AG09319 (cell line): ENCODE measurements around the gene CFAP43.

Experiments
- DNase-seq: peaks from one replicate; pipeline ENCODE4 v3.0.0-alpha.2; 2010; ENCODE audit warnings: low read depth; ENCODE audit errors: extremely low read depth
- CTCF ChIP-seq: IDR thresholded peaks from 2 replicates; pipeline ENCODE4 v1.5.1; 2011; ENCODE audit warnings: low read depth, mild to moderate bottlenecking, inconsistent platforms, low read length, moderate library complexity

Gene CFAP43

GRCh38 chr10:104099941-104100340 is 132.2 kb downstream of the CFAP43 start:
- no peak for TF ChIP-seq CTCF
- no peak for DNase-seq

GRCh38 chr10:104099269-104099668 is 132.9 kb downstream of the CFAP43 start:
- TF ChIP-seq CTCF = no peak
- DNase-seq = no peak

- no peak for TF ChIP-seq CTCF
- DNase-seq = no peak
Observed at GRCh38 chr10:104098358-104098925, 133.7 kb downstream of the CFAP43 start.

DNA sequence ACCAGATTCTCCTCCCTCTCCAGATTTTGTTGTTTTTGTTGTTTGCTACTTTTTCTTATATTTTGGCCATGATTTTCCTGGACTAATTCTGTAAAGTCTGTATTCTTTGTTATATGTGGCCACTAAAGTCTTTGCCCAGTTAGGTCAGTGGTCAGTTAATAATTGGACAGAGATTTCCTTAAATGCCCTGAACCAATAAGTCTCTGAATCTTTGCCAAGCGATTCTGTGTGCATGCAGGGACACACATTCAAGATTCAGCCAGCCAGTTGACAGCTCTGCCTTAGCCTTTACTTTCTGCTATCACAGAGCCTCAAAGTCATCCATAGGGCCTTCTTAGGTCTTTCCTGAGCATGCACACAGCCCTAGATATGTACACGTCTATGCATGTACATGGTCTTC is 135.5 kb downstream of the CFAP43 start:
- no peak for TF ChIP-seq CTCF

DNA sequence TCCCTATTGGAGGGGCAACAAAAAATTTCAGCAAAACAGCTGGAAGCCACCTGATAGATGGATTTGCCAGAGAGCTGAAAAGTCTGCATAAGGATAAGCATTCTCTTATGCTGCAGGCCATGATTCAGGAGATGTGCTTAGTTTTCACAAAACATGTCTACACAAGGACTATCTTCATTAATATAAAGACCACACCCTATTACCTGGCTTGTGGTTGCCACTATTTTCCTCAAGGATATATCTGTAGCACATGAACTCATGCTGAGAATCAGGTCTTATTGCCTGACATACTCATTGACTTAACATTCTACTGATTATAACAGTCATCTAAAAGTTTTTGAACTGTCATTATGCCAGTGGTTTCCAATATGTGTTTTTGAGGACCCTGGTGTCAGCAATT is 139.4 kb downstream of the CFAP43 start:
- DNase-seq = no peak
- TF ChIP-seq CTCF = no peak

More for the DNA sequence above, 135.5 kb downstream of the CFAP43 start:
- DNase-seq = no peak

GRCh38 chr10:104090611-104091010 is 141.6 kb downstream of the CFAP43 start:
- TF ChIP-seq CTCF = no peak

DNA sequence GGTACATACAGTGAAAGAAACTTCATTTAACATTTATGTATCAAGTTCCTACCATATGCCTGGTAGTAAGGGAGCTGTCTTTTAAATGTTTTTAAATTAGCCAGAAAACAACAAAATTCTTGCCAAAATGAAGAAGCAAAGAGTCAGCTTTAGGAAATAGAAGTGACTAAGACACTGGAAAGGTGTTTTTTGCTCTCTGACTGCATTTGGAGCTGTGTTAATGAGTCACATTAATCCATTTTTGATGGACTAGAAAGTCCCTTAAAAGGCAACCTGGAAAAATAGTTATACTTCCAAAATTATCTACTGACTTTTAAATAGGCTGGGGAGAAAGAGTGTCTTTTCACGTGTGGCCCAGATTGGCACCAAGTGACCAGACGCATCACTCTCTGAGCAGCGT is 142.5 kb downstream of the CFAP43 start:
- TF ChIP-seq CTCF = no peak
- DNase-seq = no peak

More at GRCh38 chr10:104090611-104091010, 141.6 kb downstream of the CFAP43 start:
- no peak for DNase-seq
